GM19328 (cell line): ENCODE data around the gene REXO1.

ENCODE experiments used
- ATAC-seq: cut with Tn5 transposase; IDR thresholded peaks from one replicate; pipeline ENCODE4 v1.9.1; 2021; ENCODE audit warnings: mild to moderate bottlenecking, moderate library complexity; ENCODE audit not compliant: unreplicated experiment

REXO1 gene

GRCh38 chr19:1862424-1863327, 14.4 kb upstream of the REXO1 start:
- ATAC-seq: no peak

GRCh38 chr19:1862068-1862423, 13.8 kb upstream of the REXO1 start:
- ATAC-seq: no peak

- no peak for ATAC-seq
These were observed 13.3 kb upstream of the REXO1 start for GRCh38 chr19:1861599-1862031.

- ATAC-seq: no peak
These were observed 12.7 kb upstream of the REXO1 start for GRCh38 chr19:1860821-1861598.

DNA sequence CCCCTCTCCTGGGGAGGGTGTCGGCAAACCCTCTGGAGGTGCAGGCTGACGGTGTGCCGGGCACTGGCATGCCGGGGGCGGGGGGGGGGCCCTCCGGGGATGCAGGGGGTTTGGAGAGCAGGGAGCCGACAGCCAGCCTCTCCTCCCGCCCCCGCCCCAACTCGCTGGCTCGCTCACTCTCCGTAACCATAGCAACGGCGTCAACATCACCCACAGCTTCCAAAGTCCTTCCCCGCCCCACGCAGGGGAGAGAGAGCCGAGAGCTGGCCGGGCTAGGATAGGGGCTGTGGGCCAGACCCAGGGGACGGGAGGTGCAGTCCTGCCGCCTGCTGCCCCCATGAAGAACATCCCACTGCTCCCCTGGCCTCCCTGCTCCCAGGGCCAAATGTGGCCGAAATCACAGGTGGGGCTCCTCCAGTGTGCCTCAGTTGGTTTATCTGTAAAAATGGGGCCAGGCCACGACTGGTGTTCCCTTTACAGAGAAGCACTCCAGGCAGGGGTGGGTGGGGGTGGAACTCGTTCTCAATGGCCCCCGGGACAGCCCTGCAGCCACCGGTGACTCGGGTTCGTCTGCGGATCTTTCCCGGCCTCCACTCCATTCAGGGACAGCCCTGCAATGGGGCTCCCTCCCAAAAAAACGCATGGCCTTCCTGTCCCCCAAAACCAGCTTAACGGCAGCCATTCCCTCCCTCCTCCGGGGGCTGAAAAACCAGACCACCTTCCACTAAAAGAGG, 11.9 kb upstream of the REXO1 start:
- ATAC-seq: no peak

GRCh38 chr19:1859331-1859781, 11.1 kb upstream of the REXO1 start:
- ATAC-seq: no peak

DNA sequence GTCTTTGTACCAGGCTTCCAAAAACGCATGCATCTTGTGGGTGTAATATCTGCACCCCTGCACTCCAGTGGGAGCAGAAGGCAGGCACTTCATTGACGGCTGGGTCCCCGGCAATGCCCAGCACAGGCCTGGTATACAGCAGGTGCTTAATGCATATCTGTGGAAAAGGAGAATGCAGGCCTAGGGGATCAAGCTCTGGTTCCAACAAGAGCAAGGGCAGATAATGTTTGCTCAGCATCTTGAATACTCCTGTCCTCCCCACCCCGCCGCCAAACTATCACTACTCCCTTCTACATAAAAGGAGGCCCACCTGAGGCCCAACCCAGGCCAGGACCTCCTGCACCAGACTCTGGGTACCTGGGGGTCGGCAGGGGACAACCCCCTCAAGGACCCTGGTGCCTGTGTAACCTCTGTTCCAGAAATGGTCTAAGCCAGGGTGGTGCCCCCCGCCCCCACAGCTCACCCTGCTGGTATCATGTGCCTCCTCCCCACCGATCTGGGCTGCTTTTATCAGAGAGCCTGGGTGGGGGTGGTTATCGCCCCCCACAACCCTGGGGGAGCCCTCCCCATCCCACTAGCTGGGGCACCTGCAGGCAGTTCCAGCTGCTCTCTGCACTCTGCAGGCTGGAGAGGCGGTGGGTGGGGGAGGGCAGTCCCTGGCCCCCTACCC, 10.3 kb upstream of the REXO1 start:
- ATAC-seq: no peak

- ATAC-seq: no peak
These were observed 9.5 kb upstream of the REXO1 start for GRCh38 chr19:1857648-1858326.

DNA sequence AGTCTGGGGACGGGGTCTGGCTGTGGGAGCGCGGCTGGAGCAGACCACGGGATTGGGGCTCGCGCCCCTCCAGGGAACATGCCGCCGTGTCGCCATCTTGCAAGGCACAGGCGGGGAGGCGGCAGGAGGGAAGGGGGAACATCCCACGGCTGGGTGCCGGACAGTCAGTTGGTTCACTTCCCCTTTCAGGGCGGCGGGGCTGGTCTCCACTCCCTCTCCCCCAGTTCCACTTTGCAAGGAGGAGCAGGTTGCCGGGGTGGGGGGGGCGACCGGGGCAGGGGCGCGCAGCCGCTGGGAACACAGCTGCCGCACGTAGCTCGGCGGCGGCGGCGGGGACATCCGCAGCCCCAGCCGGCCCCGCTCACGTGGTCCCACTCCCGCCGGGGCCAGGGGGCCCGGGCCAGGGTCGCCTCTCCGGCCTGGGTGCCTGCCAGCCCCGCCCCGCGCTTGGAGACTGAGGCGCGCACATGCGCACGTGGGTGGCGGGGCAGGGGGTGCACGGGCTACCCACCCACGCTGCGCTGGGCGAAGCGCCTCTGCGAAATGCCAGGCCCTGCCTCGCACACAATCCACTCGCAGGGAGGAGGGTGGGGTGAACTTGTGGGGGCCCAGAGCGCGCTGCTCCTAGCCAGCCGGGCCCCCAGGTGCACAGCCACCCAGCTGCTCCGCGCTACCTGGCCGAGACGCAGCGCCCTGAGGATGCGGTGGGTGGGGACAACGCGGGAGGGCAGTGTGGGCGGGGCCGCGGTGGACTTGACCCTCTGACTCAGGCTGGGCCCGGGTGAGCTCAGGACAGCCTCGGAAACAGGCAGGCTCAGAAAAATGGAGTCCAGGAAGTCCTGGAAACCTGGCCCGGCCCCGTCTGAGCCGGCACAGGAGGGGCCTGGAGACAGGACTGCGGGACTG, 8.7 kb upstream of the REXO1 start:
- no peak for ATAC-seq

DNA sequence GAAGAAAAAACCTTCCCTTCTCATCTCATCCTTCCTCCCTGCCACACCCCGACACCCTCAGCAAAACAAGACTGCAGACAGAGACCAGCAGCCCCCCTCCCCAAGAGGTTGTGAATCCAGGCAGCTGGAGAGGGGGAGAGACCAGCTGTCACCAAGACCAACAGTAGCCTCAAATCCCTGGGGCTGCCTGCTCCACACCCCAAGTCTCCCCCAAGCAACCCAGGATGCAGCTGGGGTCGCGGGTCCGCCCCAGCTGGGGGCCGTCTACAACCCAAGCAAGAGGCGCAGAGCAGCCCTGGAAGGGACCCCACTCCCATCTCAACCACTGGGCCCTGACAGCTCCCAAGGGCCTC, 8.0 kb upstream of the REXO1 start:
- ATAC-seq: no peak

DNA sequence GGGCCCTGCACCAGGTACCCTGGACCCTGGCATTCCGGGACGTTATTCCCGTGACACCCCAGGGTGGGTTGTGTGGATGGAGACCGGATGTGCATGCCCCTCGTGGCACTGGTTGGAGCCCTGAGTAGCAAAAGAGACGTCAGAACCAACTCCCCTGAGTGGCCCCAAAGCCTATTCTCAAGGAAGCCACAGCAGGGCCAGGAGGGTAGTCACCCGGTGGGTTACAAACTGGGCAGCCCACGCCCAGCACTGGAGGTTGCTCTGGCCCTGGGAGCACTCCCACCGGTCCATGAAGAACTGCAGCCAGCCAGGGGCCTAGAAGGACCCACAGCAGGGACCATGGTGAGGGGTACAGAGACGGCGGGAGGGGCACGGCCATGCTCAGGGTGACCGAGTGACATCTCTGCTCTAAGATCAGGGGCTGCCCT, 7.6 kb upstream of the REXO1 start:
- no peak for ATAC-seq

DNA sequence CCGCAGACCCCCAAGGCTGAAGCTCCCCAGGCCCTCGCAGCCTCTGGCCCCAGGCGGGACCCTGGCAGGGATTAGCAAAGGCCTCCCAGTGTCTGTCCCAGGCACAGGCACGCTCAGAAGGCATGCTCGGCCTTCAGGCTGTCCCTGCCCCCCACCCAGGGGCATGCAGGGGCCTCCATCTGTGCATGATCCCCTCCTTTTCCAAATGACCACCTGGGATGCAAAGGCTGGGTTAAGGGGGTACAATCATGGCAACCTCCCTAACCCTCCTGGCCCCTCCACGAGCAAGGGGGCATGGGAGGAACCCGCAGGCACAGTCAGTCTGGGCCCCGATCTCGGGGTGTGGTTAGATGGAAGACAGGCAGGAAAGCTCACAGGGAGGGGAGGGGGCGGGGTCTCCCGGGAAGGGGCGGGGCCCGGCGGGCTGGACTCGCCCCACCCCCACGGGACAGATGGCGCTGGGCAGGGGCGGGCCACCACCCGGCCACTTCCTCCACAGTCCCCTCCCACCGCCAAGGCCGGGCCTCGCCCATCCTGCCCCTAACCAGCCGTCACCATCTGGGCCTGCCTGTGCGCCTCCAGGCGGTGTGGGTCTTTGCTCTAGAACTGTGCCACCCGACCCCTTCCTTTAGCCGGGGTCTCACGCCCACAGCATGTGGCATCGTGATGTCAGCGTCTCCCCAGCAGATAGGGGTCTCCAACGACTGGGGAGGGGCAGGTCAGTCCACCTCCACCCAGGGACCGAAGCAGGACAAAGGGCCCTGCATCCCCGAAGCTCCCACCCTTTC, 7.0 kb upstream of the REXO1 start:
- no peak for ATAC-seq

DNA sequence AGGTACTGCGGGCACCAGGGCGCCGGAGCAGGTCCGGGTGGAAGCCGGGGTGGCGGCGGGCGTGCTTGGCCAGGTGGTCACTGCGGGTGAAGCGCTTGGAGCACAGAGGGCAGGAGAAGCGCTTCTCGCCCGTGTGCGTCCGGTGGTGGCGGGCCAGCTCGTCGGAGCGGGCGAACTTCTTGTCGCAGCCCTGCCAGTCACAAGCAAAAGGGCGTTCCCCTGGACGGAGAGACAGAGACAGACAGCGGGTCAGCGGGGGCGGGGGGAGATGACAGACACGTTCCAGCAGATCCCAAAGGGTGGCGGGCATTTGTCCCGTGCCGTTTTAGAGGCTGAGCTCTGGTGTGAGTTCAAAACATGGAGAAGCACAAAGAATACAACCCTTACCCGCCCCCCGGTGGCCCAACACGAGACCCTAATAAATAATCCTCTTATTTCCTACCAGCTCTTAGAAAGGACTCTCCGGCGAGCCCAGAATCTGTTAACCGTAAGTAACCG, 6.3 kb upstream of the REXO1 start:
- ATAC-seq: no peak

DNA sequence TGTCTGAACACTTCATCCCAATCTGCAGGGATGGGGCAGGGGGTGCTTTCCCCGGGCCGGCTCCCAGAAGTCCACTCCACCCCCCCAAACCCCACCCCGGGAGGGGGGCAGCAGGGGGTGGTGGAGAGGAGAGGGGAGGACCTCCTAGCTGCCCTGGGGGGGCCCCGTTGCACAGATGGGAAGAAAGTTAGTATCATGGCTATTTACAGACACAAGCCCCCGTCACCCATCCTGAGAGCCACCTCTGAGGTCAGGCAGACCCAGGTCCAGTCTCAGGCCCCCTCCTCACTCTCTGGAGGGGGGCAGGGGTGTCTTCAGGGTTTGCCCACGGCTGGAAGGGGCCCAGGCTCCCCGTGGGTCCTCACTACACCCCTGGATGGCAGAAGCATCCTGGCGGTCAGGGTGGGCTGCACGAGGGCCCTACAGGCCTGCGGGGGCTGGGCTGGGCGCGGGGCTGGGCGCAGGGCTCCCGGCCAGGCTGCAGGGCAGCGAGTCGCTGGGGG, 5.8 kb upstream of the REXO1 start:
- no peak for ATAC-seq

DNA sequence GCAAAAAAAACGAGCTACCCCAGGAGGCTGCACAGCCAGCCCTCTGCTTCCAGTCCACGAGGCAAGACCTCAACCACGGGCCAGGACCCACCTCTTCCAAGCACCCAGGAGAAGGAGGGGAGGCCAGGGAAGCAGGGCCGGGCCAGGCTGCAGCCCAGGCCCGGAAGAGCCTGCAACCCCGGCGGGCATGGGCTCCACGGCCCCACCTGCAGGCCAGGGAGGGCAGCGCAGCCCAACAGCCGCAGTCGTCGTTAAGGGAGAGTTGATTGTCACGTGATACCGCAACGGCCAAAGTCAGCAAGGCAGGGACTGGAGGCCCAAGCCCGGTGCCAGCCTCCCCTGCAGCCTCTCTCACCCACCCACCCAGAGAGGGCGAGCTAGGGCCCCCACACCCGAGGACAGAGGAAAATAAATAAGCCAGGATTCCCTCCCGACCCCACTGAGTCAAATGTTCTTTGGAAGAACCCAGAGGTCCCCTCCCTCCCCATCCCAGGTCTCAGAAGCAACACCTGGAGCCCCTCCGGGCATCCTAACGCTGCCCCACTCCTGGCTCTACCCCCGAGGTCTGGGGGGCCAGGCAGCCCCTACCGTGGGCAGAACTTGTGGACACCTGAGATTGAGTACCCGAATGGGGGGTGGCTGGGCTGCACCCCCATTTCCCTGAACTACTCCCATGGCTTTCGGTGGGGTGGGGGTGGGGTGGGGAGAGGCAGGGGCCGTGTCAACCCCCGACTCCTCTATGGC, 5.2 kb upstream of the REXO1 start:
- no peak for ATAC-seq

DNA sequence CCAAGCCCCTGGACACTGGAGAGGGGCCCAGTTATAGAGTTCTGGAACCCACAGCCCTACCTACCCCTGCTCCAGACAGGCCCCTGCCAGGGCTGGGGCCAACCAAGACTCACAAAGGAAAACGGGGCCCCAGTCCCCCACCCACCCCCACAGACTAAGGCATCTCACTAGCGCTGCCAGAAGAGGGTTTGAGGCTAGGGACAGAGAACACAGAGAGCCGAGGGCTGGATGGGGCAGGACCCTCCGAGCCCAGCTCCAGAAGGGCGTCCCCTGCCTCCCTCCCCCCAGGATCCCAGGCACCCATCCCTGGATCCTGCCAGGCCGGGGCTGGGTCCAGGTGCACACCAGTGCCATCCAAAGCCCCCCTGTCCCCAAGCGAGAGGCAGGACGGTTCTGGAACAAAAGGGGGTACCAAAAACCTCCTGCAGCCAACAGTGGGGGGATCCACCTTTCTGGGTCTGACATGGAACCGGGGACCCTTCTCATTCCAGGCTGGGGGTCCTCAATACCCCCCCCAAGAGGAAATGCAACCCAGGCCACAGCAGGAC, 4.4 kb upstream of the REXO1 start:
- no peak for ATAC-seq
